K562 (cell line): ENCODE data around the gene MTMR3. TPM values are rescaled to one million over a fixed set of nuclear protein-coding genes. Genes with fewer than 3 reads are reported as not detected.

ENCODE experiments used
- ATAC-seq: fragments of 200-7000 bp; cut with Tn5 transposase; 3 replicates; pipeline ENCODE4 v1.9.1; 2020; ENCODE audit warnings: moderate library complexity
- BruUV-seq: library from RNA; stranded (reverse); fragments of 400-500 nt; replicated peaks from 2 replicates; lab custom pipeline; 2021; lab: Mats Ljungman, UMichigan
- CTCF ChIA-PET: fragments of 300-600 bp; formaldehyde crosslinking; extraction: SDS; loops from one replicate; lab custom pipeline; 2021; ENCODE audit warnings: low intra/inter-chr PET ratio; lab: Yijun Ruan, JAX
- POLR2A ChIA-PET: fragments of 300-600, 350-650 bp; sonication (Branson Sonifier 250); formaldehyde crosslinking; extraction: SDS; loops from one replicate; lab custom pipeline; 2021; ENCODE audit warnings: antibody characterized with exemption, inconsistent platforms; lab: Yijun Ruan, JAX
- DNase-seq, 4 experiments: peaks; one replicate each; pipeline versions ENCODE4 v3.0.0 to v3.0.0-alpha.2; 2011 to 2018; ENCODE audit warnings: low spot score in 3 of 4, mixed read lengths in 3 of 4; ENCODE audit errors: extremely low read depth in 1 of 4
- FAIRE-seq: peaks from 2 replicates; lab custom pipeline; 2011; peaks lifted over from hg19 to GRCh38; lab: Jason Lieb, UNC
- H2AFZ ChIP-seq: 2 replicates; pipeline ENCODE4 v1.6.0; 2011; ENCODE audit warnings: low read depth, low read length, control low read depth, inconsistent platforms
- H3K27ac ChIP-seq: fragments of 200-600 bp; 3 replicates; pipeline ENCODE4 v1.8.0; 2011; ENCODE audit warnings: low read depth, mild to moderate bottlenecking, control low read depth, inconsistent platforms, low read length, moderate library complexity, mixed read lengths; ENCODE audit errors: extremely low read depth
- H3K27me3 ChIP-seq, 2 experiments: fragments of 300-600 bp in 1 of 2; 2 replicates in 1 of 2; 3 replicates in 1 of 2; pipeline versions ENCODE4 v1.6.0 to v1.8.0; 2011; ENCODE audit warnings: inconsistent platforms in 2 of 2, low read length in 2 of 2, mild to moderate bottlenecking in 1 of 2, mixed read lengths in 1 of 2, moderate library complexity in 1 of 2; ENCODE audit not compliant: control insufficient read depth in 2 of 2, insufficient read depth in 2 of 2
- H3K36me3 ChIP-seq: fragments of 300-600 bp; 3 replicates; pipeline ENCODE4 v1.8.0; 2011; ENCODE audit warnings: mild to moderate bottlenecking, low read length, inconsistent platforms; ENCODE audit not compliant: control insufficient read depth, insufficient read depth
- H3K4me1 ChIP-seq, 2 experiments: fragments of 200-600 bp in 1 of 2; replicated peaks in 1 of 2; 2 replicates in 1 of 2; 3 replicates in 1 of 2; pipeline versions ENCODE4 v1.5.1 to v1.8.0; 2011; ENCODE audit warnings: inconsistent platforms in 2 of 2, low read length in 2 of 2, mild to moderate bottlenecking in 1 of 2, mixed read lengths in 1 of 2, moderate library complexity in 1 of 2; ENCODE audit not compliant: control insufficient read depth in 2 of 2, insufficient read depth in 2 of 2
- H3K4me2 ChIP-seq: 2 replicates; pipeline ENCODE4 v1.6.1; 2011; ENCODE audit warnings: low read length, control low read depth, inconsistent platforms, mixed read lengths; ENCODE audit not compliant: insufficient read depth
- H3K4me3 ChIP-seq: fragments of 200-600 bp; sonication (generic), shearing (Covaris generic); 2 replicates; pipeline ENCODE4 v1.5.1; 2016; ENCODE audit warnings: control low read depth, inconsistent platforms
- H3K79me2 ChIP-seq: fragments of 200-600 bp; 3 replicates; pipeline ENCODE4 v1.8.0; 2011; ENCODE audit warnings: low read length, inconsistent platforms; ENCODE audit not compliant: control insufficient read depth, insufficient read depth
- H3K9ac ChIP-seq, 2 experiments: 2 replicates each; pipeline versions ENCODE4 v1.6.0 to v1.6.1; 2011; ENCODE audit warnings: low read depth in 2 of 2, low read length in 2 of 2, control low read depth in 1 of 2, inconsistent platforms in 1 of 2, mild to moderate bottlenecking in 1 of 2, mixed read lengths in 1 of 2; ENCODE audit not compliant: insufficient read depth in 1 of 2
- H3K9me1 ChIP-seq: one replicate; pipeline ENCODE4 v1.6.0; 2011; ENCODE audit warnings: inconsistent platforms, mild to moderate bottlenecking, low read length, moderate library complexity; ENCODE audit not compliant: control insufficient read depth, insufficient read depth
- H3K9me3 ChIP-seq: replicated peaks from 2 replicates; pipeline ENCODE4 v1.5.1; 2011; ENCODE audit warnings: low read depth, low read length, inconsistent platforms; ENCODE audit not compliant: control insufficient read depth, insufficient read depth
- H4K20me1 ChIP-seq: replicated peaks from 2 replicates; pipeline ENCODE4 v1.6.1; 2011; ENCODE audit warnings: low read length, inconsistent platforms, mixed read lengths; ENCODE audit not compliant: control insufficient read depth, insufficient read depth
- PPARD ChIP-seq: fragments of 250-450 bp; sonication (Bioruptor Pico); IDR thresholded peaks from 2 replicates; pipeline ENCODE4 v1.8.0; 2022; ENCODE audit warnings: inconsistent platforms, mild to moderate bottlenecking, moderate library complexity
- RHOXF2B ChIP-seq: fragments of 250-450 bp; sonication (Bioruptor Pico); conservative IDR thresholded peaks from 2 replicates; pipeline ENCODE4 v1.5.1; 2021
- ZNF184 ChIP-seq: sonication (generic); formaldehyde crosslinking; IDR thresholded peaks from 2 replicates; pipeline ENCODE4 v1.5.0; 2020; ENCODE audit warnings: missing genetic modification reagents
- WGBS: fragments of 100-300 bp; shearing (Covaris generic); methylation state at CpG from one replicate; pipeline ENCODE4 v1.1.6; 2016; ENCODE audit warnings: low coverage, mixed read lengths; ENCODE audit not compliant: insufficient coverage; ENCODE audit errors: missing lambda C conversion rate; 5-methylcytosine and 5-hydroxymethylcytosine counted together
- in situ Hi-C: fragments of 300-500 bp; cut with MboI; formaldehyde crosslinking; loops from 4 replicates; pipeline ENCODE4 v1.15.0; 2018; ENCODE audit warnings: inconsistent platforms, mixed read lengths
- intact Hi-C: fragments of 100-400 bp; cut with micrococcal nuclease; formaldehyde crosslinking; loops from 2 replicates; pipeline ENCODE4 v1.14.2; 2022
- polyA plus RNA-seq, 8 experiments: library from polyadenylated mRNA; depleted of rRNA in 4 of 8; stranded (reverse) in 5 of 8; unstranded in 3 of 8; fragments of >200 nt; fragmentation: Nextera tagmentation in 2 of 8; fragmentation: Illumina TruSeq in 1 of 8; extraction: Ambion mirVana in 2 of 8; extraction: Trizol in 1 of 8; gene quantifications; 2 replicates each; pipeline versions ENCODE4 v1.2.1 to v1.2.3, GENCODE V29; 2011 to 2014; ENCODE audit warnings: inconsistent platforms in 1 of 8, missing spikeins in 1 of 8
- total RNA-seq, 7 experiments: library from RNA; depleted of rRNA in 6 of 7; stranded (reverse); fragments of >200 nt in 6 of 7; fragmentation: Illumina TruSeq in 2 of 7; extraction: Trizol in 2 of 7; gene quantifications; 2 replicates each; pipeline versions ENCODE4 v1.2.1 to v1.2.3, GENCODE V29; 2011 to 2021; ENCODE audit warnings: low replicate concordance in 1 of 7
- TF ChIP-seq, protein P1 (sequence below), 2 experiments: IDR thresholded peaks; 2 replicates each; pipeline ENCODE4 v1.6.1; 2011; ENCODE audit warnings: borderline replicate concordance in 1 of 2, control low read depth in 1 of 2, low read depth in 1 of 2, low read length in 1 of 2, mild to moderate bottlenecking in 1 of 2, mixed read lengths in 1 of 2, moderate library complexity in 1 of 2; ENCODE audit not compliant: insufficient read depth in 1 of 2, insufficient read length in 1 of 2, poor library complexity in 1 of 2, severe bottlenecking in 1 of 2; ENCODE audit errors: extremely low read depth in 1 of 2
- TF ChIP-seq, protein P2 (sequence below): fragments of 450-650 bp; IDR thresholded peaks from 2 replicates; pipeline ENCODE4 v1.6.1; 2016

Gene MTMR3
- total and polyA plus RNA-seq, 9 of the 15 experiments (the other 6 are each of a cell fraction or from before 2014, with no cell fraction given), result 1.6 to 13.7 (median 7.9) TPM

DNA sequence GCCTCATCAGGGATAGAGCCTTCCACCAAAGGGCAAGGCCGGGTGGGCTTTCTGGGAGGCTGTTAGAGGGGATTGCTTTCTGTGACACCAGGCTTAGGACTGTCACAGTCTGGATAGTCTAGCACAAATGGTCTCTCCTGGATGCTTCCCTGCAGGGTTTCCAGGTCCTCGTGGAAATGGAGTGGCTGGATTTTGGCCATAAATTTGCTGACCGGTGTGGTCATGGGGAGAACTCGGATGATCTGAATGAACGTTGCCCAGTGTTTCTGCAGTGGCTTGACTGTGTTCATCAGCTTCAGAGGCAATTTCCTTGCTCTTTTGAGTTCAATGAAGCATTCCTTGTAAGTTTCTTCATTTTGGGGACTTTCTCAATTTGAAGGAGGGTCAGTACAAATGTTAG lies 130.2 kb downstream of the MTMR3 start:
- no peak overlapping the region for H3K27ac ChIP-seq
- WGBS, result 86% methylated on average over 5 of the region's 5 CpGs
- BruUV-seq, result no TSS peak
- H4K20me1 ChIP-seq, result no peaks in the 10 kb centered on the region; the same call in 1 of the 2 replicates
- ChIA-PET POLR2A (interaction anchor here (0.5 to 0.7 kb wide), 2 partner anchors 21 to 162 kb away, joined by 3 read pairs; no protein-coding TSS in a partner anchor), CTCF (no interaction called here)
- FAIRE-seq (no peak), DNase-seq (no peak), ATAC-seq (no peak)
- TF ChIP-seq PPARD (CRISPR knock-in tag) (no peak), ZNF184 (CRISPR knock-in tag) (no peak), RHOXF2B (no peak)
- TF ChIP-seq, protein P1, sequence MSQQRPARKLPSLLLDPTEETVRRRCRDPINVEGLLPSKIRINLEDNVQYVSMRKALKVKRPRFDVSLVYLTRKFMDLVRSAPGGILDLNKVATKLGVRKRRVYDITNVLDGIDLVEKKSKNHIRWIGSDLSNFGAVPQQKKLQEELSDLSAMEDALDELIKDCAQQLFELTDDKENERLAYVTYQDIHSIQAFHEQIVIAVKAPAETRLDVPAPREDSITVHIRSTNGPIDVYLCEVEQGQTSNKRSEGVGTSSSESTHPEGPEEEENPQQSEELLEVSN (IDR thresholded peaks at IDR 0.05; ENCODE audit: borderline replicate concordance in 1 of 2, extremely low read depth in 1 of 2, insufficient read depth in 1 of 2, insufficient read length in 1 of 2, low read depth in 1 of 2, low read length in 1 of 2, poor library complexity in 1 of 2, severe bottlenecking in 1 of 2), result no peak
- TF ChIP-seq, protein P2, sequence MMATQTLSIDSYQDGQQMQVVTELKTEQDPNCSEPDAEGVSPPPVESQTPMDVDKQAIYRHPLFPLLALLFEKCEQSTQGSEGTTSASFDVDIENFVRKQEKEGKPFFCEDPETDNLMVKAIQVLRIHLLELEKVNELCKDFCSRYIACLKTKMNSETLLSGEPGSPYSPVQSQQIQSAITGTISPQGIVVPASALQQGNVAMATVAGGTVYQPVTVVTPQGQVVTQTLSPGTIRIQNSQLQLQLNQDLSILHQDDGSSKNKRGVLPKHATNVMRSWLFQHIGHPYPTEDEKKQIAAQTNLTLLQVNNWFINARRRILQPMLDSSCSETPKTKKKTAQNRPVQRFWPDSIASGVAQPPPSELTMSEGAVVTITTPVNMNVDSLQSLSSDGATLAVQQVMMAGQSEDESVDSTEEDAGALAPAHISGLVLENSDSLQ, result no peak
- H3K4me1 ChIP-seq, result peaks cover 3 to 8% of the 10 kb centered on the region in 2 experiments; a peak in 3 of 5 replicates
- H3K27me3 ChIP-seq, result no peaks in the 10 kb centered on the region
- H3K4me2 ChIP-seq, result no peak overlapping the region
- in situ Hi-C loops, result no loop called here
- H3K9ac ChIP-seq, result no peak overlapping the region
- no peak overlapping the region for H3K4me3 ChIP-seq
- no peak overlapping the region for H2AFZ ChIP-seq
- no peaks in the 10 kb centered on the region for H3K9me1 ChIP-seq
- H3K36me3 ChIP-seq, result peaks cover 58% of the 10 kb centered on the region
- no peaks in the 10 kb centered on the region for H3K9me3 ChIP-seq
- no peaks in the 10 kb centered on the region for H3K79me2 ChIP-seq
- intact Hi-C loops, result no loop called here
